Measurements from ENCODE around the gene ANKRD23.
"Not testable (repeated sequence)": the region's sequence is repeated elsewhere in the genome, so short reads cannot be mapped to it uniquely, and the experiment has no call there.

ANKRD23 gene

DNA sequence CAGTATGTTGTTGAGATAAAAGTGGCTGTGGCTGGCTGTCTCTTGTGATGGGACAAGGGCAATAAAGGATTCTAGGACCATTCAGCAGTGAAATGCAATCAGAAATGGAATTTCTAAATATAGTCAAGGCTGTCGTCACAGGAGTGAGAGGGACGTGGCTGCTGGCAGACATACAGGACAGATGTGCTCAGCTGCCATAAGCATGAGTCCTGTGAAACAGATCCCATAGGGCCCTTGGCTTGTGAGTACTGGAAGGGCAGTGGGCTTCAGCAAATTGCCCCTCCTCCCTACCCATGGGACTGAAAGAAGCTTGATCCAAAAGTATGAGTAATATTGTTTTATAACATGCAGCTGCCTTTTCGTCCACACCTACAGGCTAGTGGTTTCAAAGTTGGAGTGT is 31.9 kb downstream of the ANKRD23 start:
- DNase-seq, result no peak

DNA sequence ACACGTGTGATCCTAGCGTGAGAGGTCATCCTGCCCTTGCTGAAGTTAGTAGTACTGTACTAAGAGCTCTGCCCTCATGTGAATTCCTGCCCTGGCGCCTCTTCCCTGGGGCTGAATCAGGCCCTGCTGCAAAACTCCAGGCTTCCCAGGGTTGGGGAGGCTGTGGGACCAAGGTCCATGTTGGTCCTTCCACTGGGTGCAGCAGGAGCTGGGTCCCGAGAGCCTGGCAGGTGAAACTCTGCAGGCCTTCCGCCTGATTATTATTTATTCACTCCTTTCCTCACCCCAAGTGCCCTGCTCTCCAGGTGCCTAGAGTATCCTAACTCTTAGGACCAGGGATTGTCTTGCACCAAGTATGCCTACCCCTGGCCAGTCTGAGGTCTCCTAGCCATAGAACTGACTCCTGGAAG is 33.0 kb downstream of the ANKRD23 start:
- no peak for DNase-seq

DNA sequence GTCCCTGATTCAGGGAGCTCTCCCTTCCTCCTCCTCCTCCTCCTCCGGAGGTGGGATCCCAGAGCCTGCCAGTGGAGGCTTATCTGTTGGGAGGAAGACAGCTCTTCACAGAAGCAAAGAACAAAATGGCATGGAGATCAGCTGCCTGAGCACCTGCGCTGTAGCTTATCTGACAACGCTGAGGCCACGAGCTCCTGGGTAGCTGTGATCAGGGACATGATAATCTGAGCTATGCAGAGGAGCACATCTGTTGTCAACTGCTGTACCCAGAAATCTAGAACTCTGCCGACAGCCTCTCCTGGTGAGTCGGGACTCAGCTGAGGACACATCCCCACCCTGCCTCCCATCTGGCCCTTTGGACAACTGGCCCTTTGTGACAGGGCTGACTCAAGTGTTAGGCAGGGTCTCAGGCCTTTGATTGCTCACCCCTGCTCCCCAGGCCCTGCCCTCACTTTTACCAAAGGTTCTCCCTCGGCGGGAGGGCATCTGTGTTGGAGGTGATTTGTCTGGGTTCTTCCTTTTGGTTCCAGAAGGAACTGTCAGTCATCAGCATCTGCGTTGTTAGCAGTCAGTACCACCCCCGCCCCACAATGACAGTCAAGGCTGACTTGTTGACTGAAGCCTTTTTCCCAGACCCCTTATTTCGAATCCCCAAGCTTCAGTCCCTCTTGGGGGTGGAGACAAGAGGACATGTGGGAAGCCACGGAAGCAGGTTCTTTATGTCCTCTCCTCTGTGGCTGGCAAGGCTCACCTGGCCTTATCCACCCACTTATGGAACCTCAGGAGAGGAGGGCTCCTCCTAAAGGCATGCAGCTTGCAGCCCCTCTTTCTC is 33.7 kb downstream of the ANKRD23 start:
- DNase-seq, result no peak

DNA sequence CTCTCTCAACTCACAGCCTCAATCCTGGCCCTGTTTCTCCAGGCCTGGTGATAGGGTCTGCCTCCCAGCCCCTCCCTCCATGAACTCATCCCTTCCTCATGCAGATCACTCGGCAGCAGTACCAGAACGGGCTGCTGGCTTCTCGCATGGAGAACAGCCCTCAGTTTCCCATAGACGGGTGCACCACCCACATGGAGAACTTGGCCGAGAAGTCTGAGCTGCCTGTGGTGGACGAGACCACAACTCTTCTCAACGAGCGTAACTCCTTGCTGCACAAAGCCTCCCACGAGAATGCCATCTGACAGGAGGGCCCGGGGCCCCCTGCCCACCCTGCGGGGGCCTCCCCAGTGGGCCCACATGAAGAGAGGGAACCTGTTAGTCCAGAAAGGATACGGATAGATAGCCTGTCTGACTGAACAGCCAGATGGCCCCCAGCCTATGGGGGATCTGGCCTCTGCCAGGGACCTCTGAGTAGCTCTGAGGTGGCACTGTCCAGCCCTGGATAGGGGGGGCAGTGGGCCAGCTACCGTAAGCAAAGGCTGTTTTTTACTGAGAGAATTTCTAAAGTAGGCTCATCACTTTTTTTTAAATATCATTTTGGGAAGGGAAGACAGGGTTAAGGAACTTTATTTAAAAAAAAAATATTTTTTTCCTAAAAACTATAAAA is 34.5 kb downstream of the ANKRD23 start:
- DNase-seq, result no peak

DNA sequence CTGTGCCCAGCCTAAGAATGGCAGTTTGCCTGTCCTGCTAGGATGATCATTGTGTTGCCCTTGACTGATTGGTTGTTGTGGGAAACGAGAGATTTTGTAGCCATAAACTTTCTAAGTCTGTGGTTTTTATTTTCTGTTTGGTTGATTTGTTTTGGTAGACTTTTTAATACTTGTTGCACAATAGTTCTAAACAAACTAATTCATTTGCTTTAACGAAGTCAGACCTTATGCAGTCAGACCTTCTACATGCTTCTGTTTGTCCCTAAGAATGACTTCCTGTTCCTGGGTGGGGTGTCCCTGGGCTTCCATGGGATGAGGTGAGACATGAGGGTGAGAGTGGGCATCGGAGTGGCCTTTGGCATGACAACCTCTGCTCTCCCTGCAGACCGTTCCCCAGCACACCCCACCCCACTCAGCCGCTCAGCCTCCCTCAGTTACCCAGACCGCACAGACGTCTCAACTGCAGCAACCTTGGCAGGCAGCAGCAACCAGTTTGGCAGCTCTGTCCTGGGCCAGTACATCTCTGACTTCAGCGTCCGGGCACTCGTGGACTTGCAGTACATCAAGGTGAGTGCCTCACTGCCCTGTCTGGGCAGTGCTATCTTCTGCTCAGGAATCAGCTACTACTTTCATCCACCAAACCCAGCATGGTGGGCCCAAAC is 35.5 kb downstream of the ANKRD23 start:
- DNase-seq, result no peak

DNA sequence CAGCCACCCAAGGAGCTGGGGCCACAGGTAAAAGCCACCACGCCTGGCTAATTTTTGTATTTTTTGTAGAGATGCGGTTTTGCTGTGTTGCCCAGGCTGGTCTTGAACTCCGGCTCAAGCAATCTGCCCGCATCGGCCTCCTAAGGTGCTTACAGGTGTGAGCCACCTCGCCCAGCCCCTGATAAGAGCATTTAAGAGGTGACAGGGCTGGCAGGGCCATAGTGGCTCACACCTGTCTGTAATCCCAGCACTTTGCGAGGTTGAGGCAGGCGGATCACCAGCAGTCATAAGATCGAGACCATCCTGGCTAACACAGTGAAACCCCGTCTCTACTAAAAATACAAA is 36.7 kb downstream of the ANKRD23 start:
- DNase-seq, result no peak

DNA sequence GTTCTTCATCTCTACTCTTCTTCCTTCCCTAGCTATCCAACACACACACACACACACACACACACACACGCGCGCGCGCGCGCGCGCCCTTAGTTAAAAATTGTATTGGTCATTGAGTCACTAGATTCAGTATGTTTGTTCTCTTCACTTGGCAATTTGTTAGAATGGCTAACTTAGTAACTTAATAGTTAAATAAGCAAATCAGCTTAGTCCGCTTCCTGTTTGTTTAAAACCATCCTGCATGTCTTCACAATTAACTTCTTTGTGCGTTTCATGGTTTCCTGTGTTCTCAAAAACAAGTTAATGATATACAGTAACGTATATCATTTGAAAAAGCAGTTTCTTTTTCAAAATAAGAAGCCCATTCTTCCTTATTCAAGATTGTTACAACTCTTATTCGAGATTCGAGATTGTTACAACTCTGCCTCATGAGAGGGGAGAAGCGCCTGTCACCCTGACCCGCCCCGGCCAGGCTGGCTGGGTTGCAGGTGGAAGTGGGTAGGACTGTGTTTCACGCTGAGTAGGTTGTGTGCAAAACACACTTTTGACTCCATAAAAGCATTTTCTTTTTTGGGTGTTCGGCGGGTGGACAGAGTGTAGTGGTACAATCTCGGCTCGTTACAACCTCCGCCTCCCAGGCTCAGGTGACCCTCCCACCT is 37.2 kb downstream of the ANKRD23 start:
- peak; percentile 65 for DNase-seq

DNA sequence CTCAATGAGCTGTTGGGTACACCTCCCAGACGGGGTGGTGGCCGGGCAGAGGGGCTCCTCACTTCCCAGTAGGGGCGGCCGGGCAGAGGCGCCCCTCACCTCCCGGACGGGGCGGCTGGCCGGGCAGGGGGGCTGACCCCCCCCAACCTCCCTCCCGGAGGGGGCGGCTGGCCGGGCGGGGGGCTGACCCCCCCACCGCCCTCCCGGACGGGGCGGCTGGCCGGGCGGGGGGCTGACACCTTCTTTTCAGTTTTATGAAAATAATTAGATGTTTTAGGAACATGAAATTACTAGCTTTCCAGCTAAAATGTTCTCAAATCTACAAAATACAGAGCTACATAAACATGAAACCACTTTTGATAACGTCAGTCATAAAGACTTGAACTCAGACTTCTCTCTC is 37.9 kb downstream of the ANKRD23 start:
- not testable (repeated sequence) for DNase-seq

DNA sequence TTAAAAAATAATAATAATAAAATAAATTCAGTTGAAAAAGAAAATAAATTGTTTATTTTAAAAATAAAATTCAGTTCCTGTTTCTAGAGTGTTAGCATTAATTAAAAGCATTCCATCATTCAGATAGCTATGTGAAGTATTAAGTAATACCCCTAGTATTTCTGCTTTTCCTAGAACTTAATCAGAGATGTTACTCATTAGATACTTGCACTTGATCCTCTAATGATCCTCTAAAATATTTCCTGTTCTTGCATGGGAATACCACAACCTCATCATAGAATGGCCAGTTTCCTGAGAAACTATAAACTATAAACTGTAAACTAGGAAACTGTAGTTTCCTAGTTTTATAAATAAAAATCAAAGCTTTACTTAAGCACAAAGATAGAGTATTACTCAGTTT is 38.8 kb downstream of the ANKRD23 start:
- no peak for DNase-seq

DNA sequence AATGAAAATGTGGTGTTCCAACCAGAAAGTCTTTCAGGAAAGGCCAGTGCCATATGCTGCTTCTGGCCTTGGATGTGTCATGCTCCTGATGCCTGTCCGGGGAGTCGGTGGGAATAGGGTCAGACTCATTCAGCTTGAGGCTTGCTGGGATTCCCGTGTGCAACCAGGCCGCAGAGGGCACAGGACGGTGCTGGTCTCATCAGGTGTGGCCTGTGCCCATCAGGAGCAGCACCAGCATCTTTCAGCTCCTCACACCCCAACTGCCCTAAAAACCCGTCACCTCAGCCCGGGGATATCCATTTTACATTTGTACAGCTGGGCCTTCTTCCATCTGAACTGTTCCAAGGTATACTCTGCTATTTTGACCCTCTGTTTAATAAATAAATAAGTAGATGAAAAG is 41.1 kb downstream of the ANKRD23 start:
- DNase-seq, result no peak

DNA sequence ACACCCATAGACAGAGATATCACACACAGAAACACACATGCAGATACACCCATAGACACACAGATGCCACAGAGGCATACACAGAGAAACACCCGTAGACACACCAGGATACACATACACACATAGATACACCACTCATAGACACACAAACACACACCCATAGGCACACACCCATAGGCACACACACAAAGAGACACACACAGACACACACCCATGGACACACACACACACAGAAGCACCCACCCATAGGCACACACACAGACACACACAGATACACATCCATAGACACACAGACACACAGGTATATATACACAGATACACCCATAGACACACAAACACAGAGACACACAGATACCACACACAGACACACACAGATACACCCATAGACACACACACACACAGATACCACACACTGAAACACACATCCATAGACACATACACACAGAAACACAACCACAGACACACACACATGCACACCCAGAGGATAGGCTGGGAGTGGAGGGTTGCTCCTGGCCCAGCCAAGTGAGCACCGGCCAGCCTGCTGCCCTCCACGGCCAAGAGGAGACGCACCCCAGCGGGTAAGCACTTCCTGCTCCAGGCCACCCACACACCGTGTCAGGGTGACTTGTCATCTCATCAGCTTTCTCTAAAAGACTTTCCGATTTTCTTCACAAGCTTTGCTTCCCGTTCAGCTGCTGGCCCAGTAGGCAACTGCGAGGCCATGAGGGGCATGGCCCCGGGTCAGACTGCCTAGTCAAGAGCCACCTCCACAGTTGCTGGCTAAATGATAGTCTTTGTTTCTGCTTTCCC is 41.8 kb downstream of the ANKRD23 start:
- peak; percentile 73 for DNase-seq

DNA sequence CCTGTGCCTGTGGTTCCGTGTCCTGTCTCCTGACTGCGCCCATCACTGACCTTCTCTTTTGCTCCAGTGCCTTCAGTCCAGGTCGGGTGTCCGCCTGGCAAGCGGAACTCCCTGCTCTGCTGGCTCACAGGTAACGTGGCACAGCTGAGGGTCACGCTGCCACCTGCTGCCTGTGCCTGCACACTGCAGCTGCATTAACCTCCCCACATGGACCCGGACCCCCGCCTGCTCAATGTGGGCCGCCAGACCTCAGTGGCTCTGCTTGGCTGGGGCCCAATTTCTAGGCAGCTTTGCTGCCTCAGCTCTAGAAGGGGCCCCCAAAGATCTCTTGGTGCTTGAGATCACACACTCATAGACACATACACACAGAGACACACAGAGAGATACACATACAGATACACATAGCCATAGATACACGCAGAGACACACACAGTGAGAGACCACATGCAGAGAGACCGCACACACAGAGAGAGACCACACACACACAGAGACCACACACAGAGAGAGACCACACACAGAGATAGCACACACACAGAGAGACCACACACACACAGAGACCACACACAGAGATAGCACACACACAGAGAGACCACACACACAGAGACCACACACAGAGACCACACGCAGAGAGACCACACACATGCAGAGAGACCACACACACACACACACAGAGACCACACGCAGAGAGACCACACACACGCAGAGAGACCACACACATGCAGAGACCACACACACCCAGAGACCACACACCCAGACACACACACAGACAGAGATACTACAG is 42.6 kb downstream of the ANKRD23 start:
- DNase-seq, result peak; percentile 90

DNA sequence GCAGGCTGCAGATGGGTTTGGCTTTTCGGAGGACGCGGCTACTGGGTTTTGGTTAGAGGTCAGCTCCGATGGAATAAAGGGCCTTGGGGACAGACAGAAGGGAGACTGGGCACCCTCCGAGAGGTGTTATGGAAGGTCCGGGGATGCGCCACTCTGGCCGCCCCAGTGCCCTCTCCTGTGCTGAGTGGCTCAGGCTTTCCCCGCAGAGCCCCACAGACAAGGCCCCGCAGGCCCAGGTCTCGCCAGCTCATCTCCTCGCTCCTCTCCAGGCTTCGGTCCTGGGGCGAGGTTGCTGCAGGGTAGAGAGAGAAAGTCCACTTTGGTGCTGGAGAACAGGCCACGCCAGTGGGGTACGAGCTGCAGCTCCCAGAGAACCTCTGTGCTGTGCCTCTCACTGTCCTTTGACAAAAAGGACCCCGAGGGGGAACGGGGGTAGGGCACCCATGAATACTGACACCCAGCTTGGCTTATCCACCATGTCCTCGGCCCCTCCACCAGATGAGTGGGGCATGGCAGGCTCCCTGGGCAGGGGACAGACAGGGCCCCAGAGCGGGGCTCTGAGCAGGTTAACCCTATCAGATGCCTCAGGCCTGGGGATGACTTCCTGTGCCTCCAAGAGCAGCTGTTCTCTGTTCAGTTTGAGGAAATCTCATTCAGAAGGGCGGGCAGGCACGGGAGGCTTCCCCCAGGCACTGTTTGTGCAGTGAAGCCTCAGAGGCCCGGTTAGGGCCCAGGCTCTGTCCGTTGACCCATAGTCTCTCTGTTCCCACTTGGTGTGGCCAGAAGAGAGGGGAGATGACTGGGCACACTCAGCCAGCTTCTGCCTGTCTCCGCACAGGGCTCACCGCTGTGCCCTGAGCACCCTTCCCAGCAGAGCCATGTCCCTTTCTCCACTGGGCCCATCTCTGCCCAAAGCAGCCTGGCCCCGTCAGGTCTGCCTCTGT is 43.5 kb downstream of the ANKRD23 start:
- DNase-seq, result no peak

DNA sequence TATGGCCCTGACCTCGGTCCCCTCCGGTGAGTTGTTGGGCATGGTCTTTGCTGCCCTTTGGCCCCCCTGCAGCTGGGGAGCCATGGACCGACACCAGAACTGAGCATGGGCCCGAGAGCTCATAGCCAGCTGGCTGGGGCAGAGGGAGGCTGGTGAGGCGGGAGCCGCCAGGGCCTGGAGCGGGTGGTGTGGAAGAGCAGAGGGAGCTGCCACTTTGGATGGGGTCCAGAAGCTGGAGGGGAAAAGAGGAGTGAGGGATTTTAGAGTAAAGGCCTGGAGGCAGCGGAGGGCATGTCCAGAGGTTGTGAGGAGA is 44.2 kb downstream of the ANKRD23 start:
- no peak for DNase-seq

DNA sequence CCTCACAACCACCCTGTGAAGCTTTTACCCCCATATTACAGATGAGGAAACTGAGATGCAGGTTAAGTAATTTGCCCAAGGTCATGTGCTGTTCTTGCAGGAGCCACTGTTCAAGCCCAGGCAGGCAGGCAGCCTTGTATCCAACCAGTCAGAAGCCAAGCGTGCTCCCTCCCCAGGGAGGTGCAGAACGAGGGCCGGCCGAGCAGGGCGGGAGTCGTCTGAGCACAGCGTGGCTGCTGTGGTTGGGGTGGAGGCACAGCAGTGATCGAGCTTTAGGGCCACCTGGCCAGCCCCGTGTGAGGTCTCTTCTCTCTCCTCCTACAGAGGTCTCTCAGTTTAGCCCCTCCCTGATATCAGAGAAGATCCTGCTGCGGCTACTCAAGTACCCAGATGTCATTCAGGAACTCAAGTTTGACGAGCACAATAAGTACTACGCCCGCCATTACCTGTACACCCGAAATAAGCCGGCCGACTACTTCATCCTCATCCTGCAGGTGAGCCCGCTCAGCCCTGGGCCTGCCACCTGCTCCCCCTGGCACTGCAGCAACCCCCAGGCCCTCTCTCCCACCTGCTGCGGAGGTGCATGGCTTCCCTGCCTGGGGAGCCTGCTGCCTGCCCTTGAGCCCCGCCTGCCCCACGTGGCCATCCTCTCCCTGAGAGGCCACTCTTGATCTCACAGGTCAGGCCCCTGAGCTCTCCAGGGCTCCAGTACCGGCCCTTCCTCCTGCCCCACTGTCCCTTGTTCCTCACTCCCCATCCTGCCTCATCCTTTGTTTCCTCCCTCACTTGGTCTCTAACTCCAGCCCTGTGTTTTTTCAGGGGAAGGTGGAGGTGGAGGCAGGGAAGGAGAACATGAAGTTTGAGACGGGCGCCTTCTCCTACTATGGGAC is 44.8 kb downstream of the ANKRD23 start:
- no peak for DNase-seq

DNA sequence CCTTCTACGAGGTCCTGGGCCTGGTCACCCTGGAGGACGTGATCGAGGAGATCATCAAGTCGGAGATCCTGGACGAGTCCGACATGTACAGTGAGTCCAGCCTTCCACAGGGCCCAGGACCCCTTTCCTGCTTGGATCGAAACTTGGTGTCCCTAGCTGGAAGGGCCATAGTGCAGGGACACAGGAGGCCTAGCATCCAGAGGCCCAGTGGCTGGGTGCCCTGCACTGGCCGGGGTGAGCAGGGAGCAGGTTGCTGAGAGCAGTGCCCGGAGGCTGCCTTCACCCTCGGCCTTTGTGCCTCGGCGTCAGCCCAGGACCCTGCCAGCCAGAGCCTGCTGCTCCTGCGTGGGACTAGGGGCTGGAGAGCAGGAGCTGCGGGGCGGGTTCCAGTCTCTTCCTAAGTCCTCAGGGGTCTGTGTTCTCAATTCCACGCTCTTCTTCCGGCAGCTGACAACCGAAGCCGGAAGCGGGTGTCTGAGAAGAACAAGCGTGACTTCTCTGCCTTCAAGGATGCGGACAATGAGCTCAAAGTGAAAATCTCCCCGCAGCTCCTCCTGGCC is 46.7 kb downstream of the ANKRD23 start:
- no peak for DNase-seq

DNA sequence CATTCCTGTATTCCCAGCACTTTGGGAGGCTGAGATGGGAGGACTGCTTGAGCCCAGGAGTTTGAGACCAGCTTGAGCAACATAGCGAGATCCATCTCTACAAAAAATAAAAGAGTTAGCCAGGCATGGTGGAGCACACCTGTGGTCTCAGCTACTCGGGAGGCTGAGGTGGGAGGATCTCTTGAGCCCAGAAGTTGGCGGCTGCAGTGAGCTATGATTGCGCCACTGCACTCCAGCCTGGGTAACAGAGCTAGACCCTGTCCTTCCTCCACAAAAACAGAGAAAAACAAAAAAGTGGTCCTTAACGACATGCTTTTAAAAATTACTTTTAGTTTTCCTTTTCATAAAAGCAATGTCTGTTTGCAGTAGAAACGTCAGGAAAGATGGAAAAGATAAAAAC is 47.3 kb downstream of the ANKRD23 start:
- DNase-seq, result not testable (repeated sequence)

DNA sequence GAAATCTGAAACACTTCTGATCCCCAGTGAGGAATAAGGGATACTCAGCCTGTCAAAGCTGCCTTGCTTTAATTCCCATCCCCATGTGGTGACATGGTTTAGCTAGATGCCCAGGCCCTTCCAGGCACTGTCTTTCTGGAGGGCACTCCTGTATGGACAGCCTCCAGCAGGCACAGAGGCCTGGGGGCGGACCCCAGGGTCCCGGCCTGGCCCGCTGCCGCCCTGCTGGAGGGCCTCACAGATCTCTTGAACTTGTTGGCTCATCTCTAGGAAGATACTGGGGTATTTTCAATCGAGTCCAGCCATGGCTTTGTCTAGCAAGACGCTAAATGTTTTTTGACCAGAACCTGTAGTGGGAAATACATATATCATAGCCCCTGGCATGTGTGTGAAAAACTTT is 48.7 kb downstream of the ANKRD23 start:
- no peak for DNase-seq
